Bronchial epithelial cell (primary cell): ENCODE data around the gene EPN3. TPM values are rescaled to one million over a fixed set of nuclear protein-coding genes. Genes with fewer than 3 reads are reported as not detected.

Experiments used
- DNase-seq: peaks from one replicate; pipeline ENCODE4 v3.0.0-alpha.2; 2010; ENCODE audit warnings: low read depth
- FAIRE-seq: peaks from 2 replicates; lab custom pipeline; 2011; peaks lifted over from hg19 to GRCh38; lab: Jason Lieb, UNC
- H3K27me3 ChIP-seq: 2 replicates; pipeline ENCODE4 v1.5.1; 2011; ENCODE audit warnings: low read length; ENCODE audit not compliant: control insufficient read depth, insufficient read depth
- H3K36me3 ChIP-seq: 2 replicates; pipeline ENCODE4 v1.5.1; 2011; ENCODE audit warnings: low read length; ENCODE audit not compliant: control insufficient read depth, insufficient read depth
- H3K4me3 ChIP-seq: 2 replicates; pipeline ENCODE4 v1.5.1; 2011; ENCODE audit warnings: mild to moderate bottlenecking, low read depth, low read length, control low read depth
- total RNA-seq: library from RNA; depleted of rRNA; stranded (reverse); fragments of >200 nt; gene quantifications from 2 replicates; pipeline ENCODE4 v1.2.1, GENCODE V29; 2014
- TF ChIP-seq, protein P1 (sequence below): IDR thresholded peaks from 2 replicates; pipeline ENCODE4 v1.5.1; 2011; ENCODE audit warnings: mild to moderate bottlenecking, moderate library complexity, low read length, control low read depth, inconsistent platforms; ENCODE audit not compliant: insufficient read depth, severe bottlenecking

Gene EPN3
- total RNA-seq, 1 donor from 2014 or later: 2.9 TPM

GRCh38 chr17:50524838-50525237 lies 7.7 kb upstream of the EPN3 start:
- DNase-seq: no peak
- Histone ChIP-seq H3K36me3 (no peaks in the 10 kb centered on the region), H3K27me3 (no peaks in the 10 kb centered on the region), H3K4me3 (no peak overlapping the region)
- TF ChIP-seq, protein P1, sequence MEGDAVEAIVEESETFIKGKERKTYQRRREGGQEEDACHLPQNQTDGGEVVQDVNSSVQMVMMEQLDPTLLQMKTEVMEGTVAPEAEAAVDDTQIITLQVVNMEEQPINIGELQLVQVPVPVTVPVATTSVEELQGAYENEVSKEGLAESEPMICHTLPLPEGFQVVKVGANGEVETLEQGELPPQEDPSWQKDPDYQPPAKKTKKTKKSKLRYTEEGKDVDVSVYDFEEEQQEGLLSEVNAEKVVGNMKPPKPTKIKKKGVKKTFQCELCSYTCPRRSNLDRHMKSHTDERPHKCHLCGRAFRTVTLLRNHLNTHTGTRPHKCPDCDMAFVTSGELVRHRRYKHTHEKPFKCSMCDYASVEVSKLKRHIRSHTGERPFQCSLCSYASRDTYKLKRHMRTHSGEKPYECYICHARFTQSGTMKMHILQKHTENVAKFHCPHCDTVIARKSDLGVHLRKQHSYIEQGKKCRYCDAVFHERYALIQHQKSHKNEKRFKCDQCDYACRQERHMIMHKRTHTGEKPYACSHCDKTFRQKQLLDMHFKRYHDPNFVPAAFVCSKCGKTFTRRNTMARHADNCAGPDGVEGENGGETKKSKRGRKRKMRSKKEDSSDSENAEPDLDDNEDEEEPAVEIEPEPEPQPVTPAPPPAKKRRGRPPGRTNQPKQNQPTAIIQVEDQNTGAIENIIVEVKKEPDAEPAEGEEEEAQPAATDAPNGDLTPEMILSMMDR: no peak
- FAIRE-seq: no peak

DNA sequence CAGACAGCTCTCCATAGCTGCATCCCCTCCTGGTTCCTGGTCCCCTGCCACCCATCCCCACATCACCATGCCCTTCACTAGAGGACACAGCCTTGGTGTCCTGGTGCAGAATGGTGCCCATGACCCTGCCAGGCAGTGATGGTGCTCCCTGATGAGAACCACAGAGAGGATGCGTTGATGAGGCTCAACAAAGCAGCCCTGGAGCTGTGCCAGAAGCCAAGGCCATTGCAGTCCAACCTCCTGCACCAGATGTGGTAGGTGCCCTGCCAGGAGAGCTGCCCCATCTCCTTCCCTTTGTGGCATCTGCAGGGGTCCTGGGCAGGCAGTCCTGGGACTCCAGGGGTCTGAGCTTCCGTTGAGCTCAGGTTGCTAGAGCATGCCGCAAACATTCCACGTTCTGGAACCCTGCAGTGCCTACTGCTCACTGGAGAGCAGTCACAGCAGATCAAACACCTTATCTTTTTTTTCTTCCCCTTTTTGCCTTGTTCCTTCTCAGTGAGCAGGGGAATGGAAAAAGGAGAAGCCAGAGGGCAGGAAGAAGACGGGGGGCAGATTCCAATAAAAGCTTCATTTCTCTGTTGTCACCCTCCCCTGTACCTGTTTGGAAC lies 5.3 kb upstream of the EPN3 start:
- H3K27me3 ChIP-seq: no peaks in the 10 kb centered on the region
- FAIRE-seq: no peak
- TF ChIP-seq, protein P1: no peak
- no peaks in the 10 kb centered on the region for H3K36me3 ChIP-seq
- no peak for DNase-seq
- no peak overlapping the region for H3K4me3 ChIP-seq

GRCh38 chr17:50527949-50528474 lies 4.5 kb upstream of the EPN3 start:
- DNase-seq: no peak
- FAIRE-seq: no peak

GRCh38 chr17:50529849-50530248 lies 2.7 kb upstream of the EPN3 start:
- DNase-seq (no peak), FAIRE-seq (no peak)
- Histone ChIP-seq H3K4me3 (no peak overlapping the region), H3K27me3 (no peaks in the 10 kb centered on the region), H3K36me3 (no peaks in the 10 kb centered on the region)
- TF ChIP-seq, protein P1: no peak

More at GRCh38 chr17:50527949-50528474, 4.5 kb upstream of the EPN3 start:
- Histone ChIP-seq H3K27me3 (no peaks in the 10 kb centered on the region), H3K36me3 (no peaks in the 10 kb centered on the region), H3K4me3 (no peak overlapping the region)
- TF ChIP-seq, protein P1: no peak

DNA sequence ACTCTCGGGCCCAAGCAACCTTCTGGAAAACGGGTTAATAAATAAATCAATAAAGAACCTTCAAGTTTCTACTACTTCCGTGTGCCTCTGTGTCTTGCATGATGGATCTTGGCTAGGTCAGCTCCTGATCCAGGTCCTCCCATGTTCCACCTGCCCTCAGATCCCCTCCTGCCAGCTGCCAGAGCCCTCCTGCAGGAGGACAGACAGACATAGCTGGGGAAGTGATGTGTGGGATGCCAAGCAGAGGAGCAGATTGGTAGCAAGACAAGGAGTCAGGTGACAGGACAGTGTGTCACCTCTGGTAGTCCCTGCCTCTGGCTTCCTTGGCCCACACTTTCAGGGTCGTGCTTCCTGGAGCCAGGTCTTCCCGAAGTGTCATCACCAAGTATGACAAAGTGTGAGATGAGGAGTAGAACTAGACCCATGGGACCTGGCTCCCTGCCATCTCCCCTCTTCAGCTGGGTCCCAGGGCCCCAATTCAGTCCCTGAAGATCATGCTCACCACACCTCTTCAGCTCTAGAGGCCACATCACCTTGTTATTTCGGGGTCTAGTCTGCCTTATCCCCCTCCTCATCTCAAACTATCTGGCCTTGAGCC lies 1.0 kb upstream of the EPN3 start:
- DNase-seq: no peak
- no peak overlapping the region for H3K4me3 ChIP-seq
- peaks cover 1% of the 10 kb centered on the region for H3K36me3 ChIP-seq
- H3K27me3 ChIP-seq: no peaks in the 10 kb centered on the region
- no peak for FAIRE-seq
- TF ChIP-seq, protein P1: no peak
